SJSA1 (cell line): Measurements from ENCODE around the gene FOXP4. TPM values are rescaled to one million over a fixed set of nuclear protein-coding genes. Genes with fewer than 3 reads are reported as not detected.

Source experiments
- DNase-seq, 2 experiments: peaks; one replicate each; pipeline ENCODE4 v3.0.0-alpha.2; 2015 to 2020; ENCODE audit warnings: low spot score in 2 of 2, low read depth in 1 of 2
- H3K27ac ChIP-seq: fragments of 250-450 bp; sonication (Bioruptor Pico); 2 replicates; pipeline ENCODE4 v1.5.1; 2020; ENCODE audit warnings: mild to moderate bottlenecking, moderate library complexity
- H3K27me3 ChIP-seq: fragments of 250-450 bp; sonication (Bioruptor Pico); replicated peaks from 2 replicates; pipeline ENCODE4 v1.5.1; 2020; ENCODE audit warnings: mild to moderate bottlenecking, moderate library complexity
- H3K36me3 ChIP-seq: fragments of 250-450 bp; sonication (Bioruptor Pico); 2 replicates; pipeline ENCODE4 v1.5.1; 2020; ENCODE audit warnings: mild to moderate bottlenecking
- H3K4me1 ChIP-seq: fragments of 250-450 bp; sonication (Bioruptor Pico); replicated peaks from 2 replicates; pipeline ENCODE4 v1.6.1; 2021; ENCODE audit warnings: mild to moderate bottlenecking
- H3K4me3 ChIP-seq: fragments of 250-450 bp; sonication (Bioruptor Pico); 2 replicates; pipeline ENCODE4 v1.5.1; 2020; ENCODE audit warnings: mild to moderate bottlenecking
- H3K9me3 ChIP-seq: fragments of 250-450 bp; sonication (Bioruptor Pico); replicated peaks from 2 replicates; pipeline ENCODE4 v1.5.1; 2020; ENCODE audit warnings: mild to moderate bottlenecking
- total RNA-seq: library from RNA; depleted of rRNA; stranded (reverse); fragments of >200 nt; shearing (Covaris generic); gene quantifications from 2 replicates; pipeline ENCODE4 v1.2.3, GENCODE V29; 2014

The FOXP4 gene
- total RNA-seq, 1 experiment from 2014 or later = 5.1 TPM

DNA sequence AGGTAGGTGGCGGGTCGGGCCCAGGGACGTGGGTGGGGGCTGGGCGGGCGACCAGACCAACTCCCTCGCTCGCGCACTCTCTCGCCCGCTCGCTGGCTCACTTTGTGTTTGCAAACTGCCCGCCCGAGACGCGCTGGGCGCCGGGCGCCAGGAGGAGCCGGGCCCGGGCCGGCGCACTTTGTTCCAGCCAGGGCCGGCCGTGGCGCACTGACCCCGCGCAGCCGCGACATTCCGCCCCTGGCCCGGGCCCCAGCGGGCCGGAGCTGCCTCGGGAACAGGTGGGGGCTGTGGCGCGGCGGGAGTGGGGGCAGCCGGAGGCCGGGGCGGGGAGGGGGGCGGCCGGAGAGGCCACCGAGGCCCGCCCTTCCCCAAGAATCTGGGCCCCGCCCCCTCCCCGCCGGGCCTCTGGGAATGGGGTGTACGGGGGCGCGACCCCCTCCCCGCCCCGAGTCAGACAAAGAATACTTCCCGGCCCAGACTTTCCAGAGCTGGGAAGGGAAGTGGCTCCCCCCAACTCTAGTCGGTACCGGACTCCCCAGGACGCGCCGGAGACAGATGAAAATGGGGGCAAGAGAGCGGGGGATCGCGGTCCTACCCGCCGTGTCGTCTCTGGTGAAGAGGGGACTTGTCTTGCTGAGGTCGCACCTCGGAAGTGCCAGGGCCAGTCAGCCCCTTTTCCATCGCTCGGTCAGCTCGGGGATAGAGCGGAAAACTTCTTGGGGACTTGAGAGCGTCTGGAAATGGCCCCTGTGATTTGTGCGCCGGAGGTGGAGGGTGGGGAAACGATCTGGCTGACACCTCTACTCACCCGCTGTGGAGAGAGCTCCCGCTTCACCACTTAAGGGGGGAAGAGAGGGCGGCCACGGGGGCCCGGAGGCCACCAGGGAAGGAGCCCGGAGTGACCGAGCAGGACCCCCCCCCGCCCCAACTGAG, 951 bp downstream of the FOXP4 start:
- peak in 1 of 2 experiments; percentile 41 for DNase-seq
- H3K27ac ChIP-seq = no peak overlapping the region

DNA sequence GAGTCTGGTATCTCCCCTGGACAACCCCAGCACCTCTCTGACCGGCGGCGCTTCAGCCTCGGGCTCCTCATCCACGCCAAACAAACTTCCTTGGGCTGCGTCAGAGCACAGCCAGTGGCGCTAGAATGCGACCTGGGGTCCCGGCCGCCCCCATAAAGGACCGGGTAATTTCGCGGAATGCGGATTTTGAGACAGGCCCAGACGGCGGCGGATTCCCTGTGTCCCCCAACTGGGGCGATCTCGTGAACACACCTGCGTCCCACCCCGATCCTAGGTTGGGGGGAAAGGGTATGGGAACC, 1.6 kb downstream of the FOXP4 start:
- H3K4me3 ChIP-seq = peak overlapping the region; percentile 86
- H3K27ac ChIP-seq = no peak overlapping the region
- peaks cover 23% of the 10 kb centered on the region for H3K4me1 ChIP-seq
- no peaks in the 10 kb centered on the region for H3K27me3 ChIP-seq
- no peak for DNase-seq
- H3K9me3 ChIP-seq = no peaks in the 10 kb centered on the region
- peaks cover 48% of the 10 kb centered on the region for H3K36me3 ChIP-seq

More for the DNA sequence above, 951 bp downstream of the FOXP4 start:
- Histone ChIP-seq H3K4me1 (peaks cover 23% of the 10 kb centered on the region), H3K27me3 (no peaks in the 10 kb centered on the region), H3K9me3 (no peaks in the 10 kb centered on the region), H3K4me3 (peak overlapping the region; percentile 86), H3K36me3 (peaks cover 42% of the 10 kb centered on the region)

DNA sequence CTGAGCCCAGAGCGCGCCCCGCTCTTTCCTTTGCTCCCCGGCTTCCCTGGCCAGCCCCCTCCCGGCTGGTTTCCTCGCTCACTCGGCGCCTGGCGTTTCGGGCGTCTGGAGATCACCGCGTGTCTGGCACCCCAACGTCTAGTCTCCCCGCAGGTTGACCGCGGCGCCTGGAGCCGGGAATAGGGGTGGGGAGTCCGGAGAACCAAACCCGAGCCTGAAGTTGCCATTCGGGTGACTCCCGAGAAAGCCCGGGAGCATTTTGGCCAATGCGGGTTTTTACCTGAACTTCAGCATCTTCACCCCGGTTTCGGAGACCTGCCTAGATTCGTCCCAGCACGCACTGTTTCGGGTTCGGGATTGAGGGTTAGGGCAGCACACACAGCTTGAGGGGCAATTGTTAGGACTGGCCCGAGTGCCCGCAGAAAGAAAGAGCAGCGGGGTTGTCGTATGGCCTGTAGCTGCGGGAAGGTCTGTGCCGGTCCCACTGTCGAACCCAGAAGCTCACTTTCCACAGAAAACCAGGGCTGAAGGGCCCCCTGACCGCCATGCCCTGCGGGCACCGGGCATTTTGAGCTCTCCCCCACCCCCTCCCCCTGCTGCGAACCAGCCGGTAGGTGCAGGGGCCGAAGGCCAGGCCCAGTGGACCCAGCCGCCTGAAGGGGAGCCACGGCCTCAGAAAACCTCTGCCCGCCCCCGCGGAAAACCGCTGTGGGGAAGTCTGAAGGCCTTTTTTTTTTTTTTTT, 2.1 kb downstream of the FOXP4 start:
- Histone ChIP-seq H3K4me3 (peak overlapping the region; percentile 86), H3K27me3 (no peaks in the 10 kb centered on the region), H3K9me3 (no peaks in the 10 kb centered on the region), H3K27ac (no peak overlapping the region), H3K4me1 (peaks cover 23% of the 10 kb centered on the region), H3K36me3 (peaks cover 51% of the 10 kb centered on the region)
- no peak for DNase-seq

DNA sequence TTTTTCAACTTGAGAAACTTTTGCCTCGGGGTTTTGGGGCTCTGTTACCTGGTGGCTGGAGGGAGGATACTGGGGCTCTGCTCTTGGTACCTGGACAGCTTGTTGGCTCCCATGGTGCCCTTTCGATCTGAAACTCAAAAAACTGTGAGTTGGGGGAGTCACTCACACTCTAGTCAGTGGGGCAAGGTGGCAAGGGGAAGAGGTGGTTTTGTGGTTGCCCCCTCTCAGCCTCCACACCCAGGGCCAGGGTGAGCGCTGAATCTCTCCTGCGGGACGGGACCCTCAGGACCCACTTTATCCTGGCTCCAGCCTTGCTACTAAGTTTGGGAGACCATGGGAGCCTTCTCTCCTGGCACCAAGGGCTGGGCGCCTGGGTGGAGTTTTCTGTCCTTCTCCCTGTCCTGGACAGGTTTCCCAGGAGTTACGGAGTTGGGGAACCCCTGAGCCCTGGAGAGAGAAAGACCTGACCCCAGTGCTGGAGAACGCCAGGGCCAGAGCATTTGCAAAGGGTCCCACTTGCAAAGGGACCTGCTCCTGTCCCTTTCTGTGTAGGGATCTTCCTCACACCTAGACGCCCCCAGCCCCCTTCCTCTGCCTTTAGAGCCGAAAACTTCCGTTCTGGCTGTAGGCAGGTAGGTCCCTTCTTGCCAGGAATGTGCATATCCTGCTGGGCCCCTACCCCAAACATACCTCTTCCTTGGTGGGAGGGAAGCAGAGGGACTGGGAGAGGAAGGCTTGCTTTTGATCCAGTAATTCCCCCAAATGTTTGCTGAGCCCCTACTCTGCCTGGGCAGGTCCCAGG, 2.9 kb downstream of the FOXP4 start:
- H3K4me3 ChIP-seq = no peak overlapping the region
- H3K9me3 ChIP-seq = no peaks in the 10 kb centered on the region
- H3K4me1 ChIP-seq = peaks cover 23% of the 10 kb centered on the region
- peaks cover 57% of the 10 kb centered on the region for H3K36me3 ChIP-seq
- no peaks in the 10 kb centered on the region for H3K27me3 ChIP-seq
- H3K27ac ChIP-seq = no peak overlapping the region
- DNase-seq = no peak

DNA sequence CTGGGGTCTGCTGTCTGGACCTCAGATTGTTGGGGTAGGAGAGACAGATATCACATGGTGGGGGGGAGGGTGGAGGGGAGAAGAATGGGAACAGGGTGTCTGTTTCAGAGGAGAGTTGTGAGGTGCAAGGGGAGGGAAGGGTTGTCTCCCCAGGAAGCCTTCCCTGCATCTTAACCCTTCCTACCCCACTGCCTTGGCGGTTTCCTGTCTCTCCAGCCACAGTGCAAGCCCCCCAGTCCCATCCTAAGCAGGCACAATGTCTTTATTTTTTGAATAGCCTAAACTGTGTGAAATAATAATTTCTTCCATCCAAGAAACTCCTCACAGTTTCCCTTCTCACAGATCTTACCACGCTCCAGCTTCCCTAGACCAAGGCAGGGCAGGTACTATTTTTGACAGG, 3.5 kb downstream of the FOXP4 start:
- H3K4me1 ChIP-seq = peaks cover 23% of the 10 kb centered on the region

DNA sequence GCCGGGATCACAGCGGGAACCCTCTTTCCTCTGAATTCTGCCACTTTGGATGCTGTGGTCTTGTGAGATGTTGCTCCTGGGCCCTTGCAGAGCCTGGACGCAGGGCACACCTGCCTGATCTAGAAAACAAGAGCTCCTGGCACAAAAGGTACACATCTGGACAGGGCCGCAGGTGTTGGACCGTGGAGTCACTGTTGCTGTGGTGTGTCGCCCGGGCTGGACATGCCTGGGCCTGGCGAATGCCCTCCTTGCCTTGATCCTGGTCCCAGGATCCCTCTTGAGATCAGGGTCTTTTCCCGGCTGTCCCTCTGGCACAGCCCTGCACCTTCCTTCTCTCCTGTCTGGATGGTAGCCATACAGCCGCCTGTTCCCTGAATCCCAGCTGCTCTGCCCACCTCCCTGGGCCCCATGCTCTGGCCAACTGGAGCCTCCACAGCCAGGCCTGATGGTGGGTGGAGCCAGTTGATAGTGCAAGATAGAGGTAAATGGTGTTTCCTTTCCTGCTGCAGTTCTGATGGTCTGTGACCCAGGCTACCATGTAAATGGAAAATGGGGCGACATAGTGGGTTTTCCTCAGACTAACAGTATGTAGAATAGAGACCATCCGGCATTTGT, 5.0 kb downstream of the FOXP4 start:
- H3K27me3 ChIP-seq = no peaks in the 10 kb centered on the region
- H3K4me1 ChIP-seq = peaks cover 12% of the 10 kb centered on the region
- H3K36me3 ChIP-seq = peaks cover 62% of the 10 kb centered on the region
- no peak overlapping the region for H3K27ac ChIP-seq
- no peak overlapping the region for H3K4me3 ChIP-seq
- H3K9me3 ChIP-seq = no peaks in the 10 kb centered on the region
- DNase-seq = no peak

More for the DNA sequence above, 3.5 kb downstream of the FOXP4 start:
- Histone ChIP-seq H3K27me3 (no peaks in the 10 kb centered on the region), H3K36me3 (peaks cover 57% of the 10 kb centered on the region), H3K27ac (no peak overlapping the region), H3K4me3 (no peak overlapping the region), H3K9me3 (no peaks in the 10 kb centered on the region)
- DNase-seq = no peak

DNA sequence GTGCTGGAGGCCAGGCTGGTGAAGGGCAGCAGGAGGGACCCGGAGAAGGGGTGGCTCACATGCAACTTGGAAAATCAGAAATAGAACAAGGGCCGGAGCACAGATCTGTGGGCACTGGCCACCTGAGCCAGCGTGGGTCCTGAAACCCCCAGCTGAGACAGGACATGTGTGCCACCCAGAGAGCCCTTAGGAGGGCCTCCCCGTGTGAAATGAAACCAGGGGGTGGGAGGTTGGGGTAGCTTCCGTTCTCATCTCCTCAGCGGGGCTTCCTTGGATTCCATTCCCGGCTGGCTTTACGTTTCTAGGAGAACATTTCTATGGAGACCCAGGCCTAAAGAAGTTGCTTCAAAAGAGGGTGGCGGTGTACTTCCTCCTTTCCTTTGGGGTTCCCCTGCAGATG, 5.7 kb downstream of the FOXP4 start:
- H3K4me1 ChIP-seq = peaks cover 12% of the 10 kb centered on the region
- DNase-seq = no peak
- no peak overlapping the region for H3K27ac ChIP-seq
- no peaks in the 10 kb centered on the region for H3K27me3 ChIP-seq
- H3K9me3 ChIP-seq = no peaks in the 10 kb centered on the region
- H3K36me3 ChIP-seq = peaks cover 62% of the 10 kb centered on the region
- no peak overlapping the region for H3K4me3 ChIP-seq

DNA sequence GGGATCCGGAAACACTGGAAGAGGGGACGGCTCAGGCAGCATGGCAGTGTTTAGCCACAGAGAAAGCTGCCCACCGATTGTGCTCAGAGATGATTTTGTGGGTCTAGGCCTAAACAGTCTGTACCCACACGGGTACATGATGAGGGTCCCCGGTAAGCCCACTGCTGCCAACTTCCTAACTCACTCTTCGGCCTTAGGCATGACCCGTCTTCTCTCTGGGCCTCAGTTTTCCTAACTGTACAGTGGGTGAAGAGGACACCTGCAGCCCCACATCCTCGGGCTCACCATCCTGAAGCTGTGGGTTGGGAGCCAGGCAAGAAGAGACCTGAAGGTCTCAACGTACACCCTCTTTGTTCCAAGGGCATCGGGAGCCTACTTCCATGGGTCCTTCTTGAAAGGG, 6.5 kb downstream of the FOXP4 start:
- DNase-seq = no peak
- H3K36me3 ChIP-seq = peaks cover 59% of the 10 kb centered on the region
- H3K27ac ChIP-seq = no peak overlapping the region
- H3K9me3 ChIP-seq = no peaks in the 10 kb centered on the region
- no peaks in the 10 kb centered on the region for H3K27me3 ChIP-seq
- H3K4me1 ChIP-seq = peaks cover 7% of the 10 kb centered on the region
- H3K4me3 ChIP-seq = no peak overlapping the region

DNA sequence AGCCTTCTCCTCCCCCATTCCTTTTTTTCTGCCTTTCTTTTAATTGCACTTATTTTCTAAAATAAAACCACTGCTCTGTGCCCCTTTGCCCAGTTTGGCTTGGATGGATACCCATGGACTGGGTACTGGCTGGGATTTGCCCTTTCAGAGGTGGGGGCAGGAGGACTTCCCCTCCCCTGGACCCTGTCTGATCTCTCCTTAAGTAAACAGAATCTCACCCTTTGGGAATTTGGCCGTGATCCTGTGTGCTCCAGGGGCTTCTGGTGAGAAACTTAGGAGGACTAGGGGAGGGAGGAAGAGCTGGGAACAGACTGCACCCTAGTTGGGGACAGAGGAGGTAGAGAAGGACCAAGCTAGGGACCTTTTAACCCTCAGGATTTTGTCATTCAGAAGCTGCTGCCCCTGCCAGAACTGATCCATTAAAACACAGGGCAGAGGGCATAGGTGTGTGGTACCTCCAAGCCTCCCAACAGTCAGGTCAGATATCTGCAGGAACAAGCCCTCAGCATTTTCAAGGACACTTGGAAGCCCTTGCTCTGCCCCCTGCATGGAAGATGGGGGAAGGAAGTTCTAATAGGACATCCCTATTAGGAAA, 7.3 kb downstream of the FOXP4 start:
- H3K4me3 ChIP-seq = no peak overlapping the region
- H3K27ac ChIP-seq = no peak overlapping the region
- H3K4me1 ChIP-seq = no peaks in the 10 kb centered on the region; the same call in 1 of the 2 replicates
- H3K9me3 ChIP-seq = no peaks in the 10 kb centered on the region
- no peak for DNase-seq
- no peaks in the 10 kb centered on the region for H3K27me3 ChIP-seq
- peaks cover 59% of the 10 kb centered on the region for H3K36me3 ChIP-seq

DNA sequence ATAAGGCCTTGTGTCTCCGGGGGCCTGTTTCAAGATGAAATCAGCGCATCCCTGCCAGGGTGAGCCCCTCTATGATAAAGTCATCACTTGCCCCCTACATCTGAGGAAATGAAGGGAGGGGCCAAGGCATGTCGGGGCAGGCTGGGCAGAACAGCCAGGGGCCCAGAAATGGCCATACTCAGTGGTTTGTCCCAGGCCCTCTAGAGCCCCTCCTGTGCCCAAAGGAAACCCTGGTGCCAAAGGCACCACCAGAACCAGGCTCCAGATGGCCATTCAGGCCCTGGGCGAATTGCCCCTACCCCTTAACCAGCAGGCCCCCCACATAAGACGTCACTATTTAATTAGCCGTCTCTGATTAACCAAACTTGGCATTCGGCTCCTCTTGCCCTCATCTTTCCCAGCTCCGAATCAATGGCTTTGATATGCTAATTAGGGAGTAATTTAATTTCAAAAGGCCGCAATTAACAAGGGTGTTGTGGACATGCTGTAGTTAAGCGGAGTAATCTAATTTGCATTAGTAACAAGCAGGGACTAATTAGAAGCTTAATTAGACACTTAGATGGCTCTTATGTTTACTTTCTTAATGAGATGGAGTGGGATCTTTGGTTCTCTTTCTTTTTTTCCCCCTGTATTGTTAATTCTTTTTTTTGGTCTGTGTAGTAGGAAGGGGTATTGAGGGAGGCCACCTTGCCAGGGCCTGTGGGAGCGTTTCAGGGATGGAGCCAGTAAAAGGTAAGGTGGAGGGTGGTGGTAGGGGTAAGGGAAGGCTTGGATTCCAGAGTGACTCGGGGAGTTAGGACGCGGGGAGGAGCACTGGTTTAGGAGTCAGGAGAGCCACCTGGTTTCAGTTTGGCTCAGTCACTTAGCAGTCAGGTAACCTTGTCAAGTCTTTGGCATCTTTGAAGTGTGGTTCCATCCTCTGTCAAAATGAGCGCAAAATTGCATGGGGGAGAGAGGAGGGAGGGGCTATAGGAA, 9.4 kb downstream of the FOXP4 start:
- no peaks in the 10 kb centered on the region for H3K4me1 ChIP-seq
- peaks cover 51% of the 10 kb centered on the region for H3K36me3 ChIP-seq
- H3K9me3 ChIP-seq = no peaks in the 10 kb centered on the region
- H3K27ac ChIP-seq = no peak overlapping the region
- H3K27me3 ChIP-seq = no peaks in the 10 kb centered on the region
- H3K4me3 ChIP-seq = no peak overlapping the region
- DNase-seq = no peak

DNA sequence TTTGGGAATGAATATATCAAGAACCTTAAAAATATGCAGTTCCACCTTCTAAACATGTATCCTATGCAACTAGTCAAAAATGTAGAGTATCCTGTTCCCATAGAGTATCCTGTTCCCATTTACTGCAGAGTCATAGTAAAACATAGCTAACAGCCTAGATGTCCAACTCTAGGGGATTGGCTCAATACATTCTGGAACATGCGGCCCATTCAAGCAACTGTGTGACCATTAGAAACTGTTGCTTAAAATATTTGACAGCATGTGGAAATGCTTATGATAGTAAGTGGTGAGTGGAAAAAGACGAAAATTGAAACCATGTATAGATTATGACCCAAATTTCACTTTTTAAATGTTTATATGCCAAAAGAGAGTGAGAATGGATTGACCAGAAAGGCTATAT, 11.2 kb downstream of the FOXP4 start:
- H3K36me3 ChIP-seq = peaks cover 33% of the 10 kb centered on the region
- H3K27me3 ChIP-seq = no peaks in the 10 kb centered on the region
- H3K4me3 ChIP-seq = no peak overlapping the region
- no peak for DNase-seq
- no peak overlapping the region for H3K27ac ChIP-seq
- H3K9me3 ChIP-seq = no peaks in the 10 kb centered on the region
- H3K4me1 ChIP-seq = no peaks in the 10 kb centered on the region

DNA sequence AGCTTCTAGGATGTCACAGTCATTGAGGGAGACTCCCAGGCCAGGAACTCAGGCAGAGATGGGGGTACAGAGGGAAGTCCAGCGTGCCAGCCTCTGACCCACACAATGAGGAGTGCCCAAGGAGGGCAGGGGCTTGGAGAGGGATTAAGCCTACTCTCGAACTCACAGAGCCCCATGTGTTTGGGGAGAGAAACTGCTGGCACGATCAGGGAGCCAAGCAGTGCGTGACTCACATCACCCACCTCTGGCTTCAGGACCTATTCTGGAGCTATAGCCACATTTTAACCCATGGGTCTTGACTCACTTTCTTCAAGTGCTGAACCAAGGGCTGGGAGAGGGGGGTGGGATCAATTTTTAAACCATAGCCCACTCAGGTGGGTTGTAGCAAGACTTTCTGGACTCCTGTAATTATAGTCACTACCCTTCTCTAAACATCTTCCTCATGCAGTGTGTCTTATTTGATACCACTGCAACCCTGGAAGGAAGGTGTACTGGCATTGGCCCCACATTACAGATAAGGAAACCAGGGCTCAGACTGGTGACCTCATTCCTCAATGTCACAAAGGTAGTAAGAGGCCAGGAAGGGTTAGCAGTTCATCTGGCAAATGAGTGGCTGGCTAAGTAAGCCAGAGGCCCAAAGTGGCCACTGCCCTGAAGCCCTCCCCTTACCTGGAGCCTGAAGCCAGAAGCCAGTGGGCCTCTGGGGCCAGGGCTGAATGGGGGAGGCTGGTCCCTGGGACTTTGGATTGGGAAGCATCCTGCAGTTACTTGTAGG, 12.0 kb downstream of the FOXP4 start:
- H3K9me3 ChIP-seq = no peaks in the 10 kb centered on the region
- DNase-seq = no peak

More for the DNA sequence above, 12.0 kb downstream of the FOXP4 start:
- Histone ChIP-seq H3K27ac (no peak overlapping the region), H3K36me3 (peaks cover 27% of the 10 kb centered on the region), H3K27me3 (no peaks in the 10 kb centered on the region), H3K4me3 (no peak overlapping the region), H3K4me1 (no peaks in the 10 kb centered on the region)
